ENCODE data around the gene THRB. TPM values are rescaled to one million over a fixed set of nuclear protein-coding genes. Genes with fewer than 3 reads are reported as not detected.

THRB gene
- total RNA-seq, 1 donor, result 0.94 TPM

DNA sequence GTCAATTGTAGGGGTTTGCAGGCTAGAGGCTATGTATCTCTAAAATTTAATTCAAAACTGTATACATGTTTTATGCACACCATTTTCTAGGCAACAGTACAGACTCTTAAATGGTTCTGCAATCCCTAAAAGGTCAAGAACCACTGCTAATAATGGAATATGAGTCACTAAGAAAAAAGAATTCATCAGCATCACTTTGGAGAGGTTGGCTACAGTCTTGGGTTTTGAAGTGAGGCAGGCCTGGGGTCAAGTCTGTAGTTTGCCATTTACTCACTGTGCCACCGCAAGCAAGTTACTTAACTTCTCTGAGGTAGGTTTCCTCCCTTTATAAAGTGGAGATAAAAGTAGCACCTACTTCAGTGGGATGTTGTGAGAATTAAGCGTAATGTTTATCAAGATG, 33.7 kb downstream of the THRB start:
- Histone ChIP-seq H3K4me3 (ENCODE audit: low read length) (no peak overlapping the region), H3K27me3 (ENCODE audit: insufficient read depth, low read length) (no peaks in the 10 kb centered on the region), H3K4me1 (ENCODE audit: insufficient read depth, low read length) (no peaks in the 10 kb centered on the region), H3K9me3 (ENCODE audit: low read depth, low read length) (no peaks in the 10 kb centered on the region)

DNA sequence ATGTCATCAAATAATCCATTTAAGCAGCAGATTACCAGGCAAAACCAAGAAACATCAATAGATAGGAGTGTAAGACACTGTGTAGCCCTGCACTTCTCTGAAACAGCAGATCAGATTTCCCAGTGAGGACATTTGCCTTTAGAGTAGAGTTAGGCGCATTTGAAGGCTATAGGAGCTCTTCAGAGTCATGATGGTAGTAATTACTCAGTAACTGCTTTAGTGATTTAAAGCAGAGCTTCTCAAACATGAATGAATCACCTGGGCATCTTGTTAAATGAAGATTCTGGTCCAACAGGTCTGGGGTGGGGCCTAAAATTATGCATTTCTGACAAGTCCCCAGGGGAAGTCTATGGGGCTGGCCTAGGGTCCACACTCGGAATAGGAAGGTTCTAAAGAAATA, 36.9 kb downstream of the THRB start:
- Histone ChIP-seq H3K9me3 (ENCODE audit: low read depth, low read length) (no peaks in the 10 kb centered on the region), H3K27me3 (ENCODE audit: insufficient read depth, low read length) (no peaks in the 10 kb centered on the region), H3K4me1 (ENCODE audit: insufficient read depth, low read length) (no peaks in the 10 kb centered on the region), H3K4me3 (ENCODE audit: low read length) (no peak overlapping the region)

DNA sequence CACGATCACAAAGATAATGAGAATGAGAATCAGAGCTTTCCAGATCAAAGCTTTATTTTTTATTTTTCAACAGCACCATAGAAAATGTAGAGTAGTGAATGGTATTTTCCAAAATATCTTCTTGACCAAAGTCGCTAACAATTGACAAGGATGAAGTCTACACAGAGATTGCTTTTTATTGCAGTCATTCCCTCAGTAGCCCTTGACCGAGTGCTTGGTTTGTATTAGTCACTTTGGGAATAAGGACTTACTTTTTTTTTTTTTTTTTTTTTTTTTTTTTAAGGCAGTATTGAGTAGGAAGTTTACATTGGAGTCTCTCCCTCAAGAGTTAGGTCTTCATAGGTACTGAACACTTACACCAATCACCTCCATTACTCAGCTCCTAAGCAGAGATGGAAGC, 39.8 kb downstream of the THRB start:
- H3K4me1 ChIP-seq (ENCODE audit: insufficient read depth, low read length), result no peaks in the 10 kb centered on the region

DNA sequence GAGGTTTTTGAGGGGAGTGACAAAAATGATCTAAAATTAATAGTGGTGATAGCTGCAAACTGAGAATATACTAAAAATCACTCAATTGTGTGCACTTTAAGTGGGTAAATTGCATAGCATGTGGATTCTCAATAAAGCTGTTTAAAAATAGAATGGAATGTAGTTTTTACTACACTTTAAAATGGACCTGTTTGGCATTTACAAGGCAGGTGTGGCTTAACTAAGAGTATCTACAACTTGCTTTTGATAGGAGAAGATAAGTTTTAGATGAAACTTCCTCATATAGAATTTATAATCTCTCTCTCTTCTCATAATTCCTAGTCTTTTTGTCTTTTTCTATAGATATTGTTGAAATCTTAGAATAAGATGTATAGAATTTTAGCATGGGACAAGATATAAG, 40.3 kb downstream of the THRB start:
- Histone ChIP-seq H3K4me3 (ENCODE audit: low read length) (no peak overlapping the region), H3K9me3 (ENCODE audit: low read depth, low read length) (no peaks in the 10 kb centered on the region), H3K27me3 (ENCODE audit: insufficient read depth, low read length) (no peaks in the 10 kb centered on the region), H3K4me1 (ENCODE audit: insufficient read depth, low read length) (no peaks in the 10 kb centered on the region)

More for the DNA sequence above, 39.8 kb downstream of the THRB start:
- Histone ChIP-seq H3K27me3 (ENCODE audit: insufficient read depth, low read length) (no peaks in the 10 kb centered on the region), H3K4me3 (ENCODE audit: low read length) (no peak overlapping the region), H3K9me3 (ENCODE audit: low read depth, low read length) (no peaks in the 10 kb centered on the region)

DNA sequence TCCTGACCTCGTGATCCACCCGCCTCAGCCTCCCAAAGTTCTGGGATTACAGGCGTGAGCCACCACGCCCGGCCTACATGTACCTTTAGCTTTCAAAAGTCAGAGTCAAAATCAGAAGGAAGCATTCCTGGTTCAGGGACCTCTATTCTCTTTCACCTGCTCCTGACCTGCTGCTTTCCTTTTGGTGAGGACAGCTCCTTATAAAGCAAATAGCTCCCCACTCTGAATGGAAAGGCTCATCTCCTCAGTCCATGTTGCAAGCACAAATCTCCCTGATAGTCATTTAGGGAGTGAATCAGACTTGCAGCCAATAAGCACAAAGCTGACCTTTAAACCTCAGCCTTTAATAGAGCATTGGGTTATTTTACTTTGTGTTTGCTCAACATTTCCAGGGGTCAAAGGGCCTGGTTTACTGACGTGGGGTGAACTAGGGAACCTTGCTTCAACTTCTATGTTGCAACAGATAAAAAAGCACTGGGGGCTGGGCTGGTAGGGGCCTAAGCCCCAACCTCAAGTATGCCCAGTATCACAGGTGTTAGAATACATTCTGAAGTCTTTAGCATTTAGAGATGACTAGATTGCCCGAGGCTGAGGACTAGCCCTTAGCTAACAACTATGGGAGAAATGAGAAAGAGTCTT, 43.1 kb downstream of the THRB start:
- Histone ChIP-seq H3K9me3 (ENCODE audit: low read depth, low read length) (no peaks in the 10 kb centered on the region), H3K27me3 (ENCODE audit: insufficient read depth, low read length) (no peaks in the 10 kb centered on the region), H3K4me3 (ENCODE audit: low read length) (no peak overlapping the region), H3K4me1 (ENCODE audit: insufficient read depth, low read length) (no peaks in the 10 kb centered on the region)

DNA sequence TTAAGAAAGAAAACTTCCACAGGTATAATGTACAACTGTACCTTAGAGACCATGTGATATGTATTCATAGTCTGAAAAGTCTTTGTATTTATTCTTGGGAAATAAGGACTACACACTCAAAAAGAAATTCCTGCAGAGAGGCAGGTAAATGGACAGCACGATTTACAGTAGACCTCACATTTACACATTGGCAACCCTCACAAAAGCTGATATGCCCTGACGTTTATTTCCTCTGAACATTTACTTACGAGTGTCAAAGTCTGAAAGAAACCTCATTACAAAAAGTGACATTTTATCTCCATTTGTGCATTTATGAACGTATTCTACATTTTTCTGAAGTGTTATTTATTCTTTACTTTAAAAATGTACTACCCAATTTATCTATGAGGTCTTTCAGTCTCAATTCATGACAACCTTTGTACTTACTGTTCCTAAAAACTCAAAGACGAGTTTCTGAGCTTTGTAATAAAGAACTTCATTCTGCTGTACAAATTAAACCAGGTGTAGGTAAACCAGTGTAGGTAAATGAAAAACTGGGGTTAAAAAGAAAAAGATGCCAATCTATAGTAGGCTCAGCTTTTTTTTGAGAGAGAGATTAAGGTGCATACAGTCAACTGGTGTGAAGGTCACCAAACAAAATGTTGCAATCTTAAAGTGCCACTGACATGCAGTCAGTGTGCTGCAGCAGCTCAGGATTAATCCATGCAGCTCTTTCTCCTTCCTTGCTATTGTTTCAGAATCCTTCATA, 44.3 kb downstream of the THRB start:
- Histone ChIP-seq H3K4me3 (ENCODE audit: low read length) (no peak overlapping the region), H3K9me3 (ENCODE audit: low read depth, low read length) (no peaks in the 10 kb centered on the region), H3K4me1 (ENCODE audit: insufficient read depth, low read length) (no peaks in the 10 kb centered on the region)

DNA sequence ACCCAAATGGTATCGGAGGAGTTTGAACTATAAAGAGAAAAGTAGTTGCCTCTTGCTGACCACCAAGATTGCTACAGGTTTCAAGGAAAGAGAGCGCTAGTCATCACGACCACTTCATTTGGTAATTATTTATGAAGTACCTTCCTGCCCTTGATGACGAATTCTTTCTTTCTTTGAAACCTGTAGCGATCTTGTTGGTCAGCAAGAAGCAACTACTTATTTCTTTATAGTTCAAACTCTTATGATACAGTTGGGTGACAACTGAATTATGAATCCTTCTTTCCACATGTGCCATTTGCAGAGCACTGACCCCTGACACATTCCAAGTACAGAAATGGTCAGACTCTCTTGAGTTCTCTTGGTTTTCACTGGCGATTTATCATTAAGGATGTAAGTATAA, 46.8 kb downstream of the THRB start:
- H3K4me3 ChIP-seq (ENCODE audit: low read length), result no peak overlapping the region
- H3K9me3 ChIP-seq (ENCODE audit: low read depth, low read length), result no peaks in the 10 kb centered on the region
- no peaks in the 10 kb centered on the region for H3K27me3 ChIP-seq (ENCODE audit: insufficient read depth, low read length)

More for the DNA sequence above, 44.3 kb downstream of the THRB start:
- no peaks in the 10 kb centered on the region for H3K27me3 ChIP-seq (ENCODE audit: insufficient read depth, low read length)

DNA sequence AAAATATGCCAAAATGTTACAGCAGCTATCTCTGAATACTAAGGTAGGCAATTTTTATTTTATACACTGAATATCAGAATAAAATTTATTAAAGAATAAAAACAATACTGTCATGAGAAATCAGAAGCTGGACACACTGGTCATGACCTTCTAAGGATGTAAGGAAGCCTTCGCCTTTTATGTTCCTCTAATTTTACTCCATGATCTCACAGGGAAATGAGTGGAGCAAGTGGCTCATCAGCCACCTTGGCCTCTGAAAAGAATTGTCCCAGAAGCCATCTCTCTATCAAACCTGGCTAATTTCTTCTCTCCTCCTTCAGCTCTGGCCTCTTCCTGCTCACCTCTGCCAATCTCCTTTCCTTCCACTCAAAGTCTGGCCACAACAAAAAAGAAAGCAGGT, 48.6 kb downstream of the THRB start:
- no peaks in the 10 kb centered on the region for H3K4me1 ChIP-seq (ENCODE audit: insufficient read depth, low read length)
- no peaks in the 10 kb centered on the region for H3K9me3 ChIP-seq (ENCODE audit: low read depth, low read length)
- no peaks in the 10 kb centered on the region for H3K27me3 ChIP-seq (ENCODE audit: insufficient read depth, low read length)
- no peak overlapping the region for H3K4me3 ChIP-seq (ENCODE audit: low read length)

More for the DNA sequence above, 46.8 kb downstream of the THRB start:
- H3K4me1 ChIP-seq (ENCODE audit: insufficient read depth, low read length), result no peaks in the 10 kb centered on the region

DNA sequence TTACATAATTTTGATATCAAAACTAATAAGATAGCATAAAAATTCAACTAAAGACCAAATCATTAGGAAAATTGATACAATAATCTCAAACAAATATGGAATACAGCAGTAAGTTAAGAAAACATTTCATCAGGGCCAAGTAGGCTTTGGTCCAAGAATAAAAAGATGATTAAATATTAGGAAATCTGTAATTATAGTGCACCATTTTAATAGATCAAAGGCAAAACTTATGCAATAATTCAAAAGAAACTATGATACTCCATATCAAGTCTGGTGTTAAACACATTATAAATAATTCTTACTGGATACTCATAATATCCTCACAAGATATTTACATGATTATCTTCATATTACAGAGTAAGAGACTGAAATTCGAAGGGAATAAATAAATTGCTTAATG, 51.2 kb downstream of the THRB start:
- Histone ChIP-seq H3K27me3 (ENCODE audit: insufficient read depth, low read length) (no peaks in the 10 kb centered on the region), H3K4me1 (ENCODE audit: insufficient read depth, low read length) (no peaks in the 10 kb centered on the region), H3K9me3 (ENCODE audit: low read depth, low read length) (no peaks in the 10 kb centered on the region), H3K4me3 (ENCODE audit: low read length) (no peak overlapping the region)

DNA sequence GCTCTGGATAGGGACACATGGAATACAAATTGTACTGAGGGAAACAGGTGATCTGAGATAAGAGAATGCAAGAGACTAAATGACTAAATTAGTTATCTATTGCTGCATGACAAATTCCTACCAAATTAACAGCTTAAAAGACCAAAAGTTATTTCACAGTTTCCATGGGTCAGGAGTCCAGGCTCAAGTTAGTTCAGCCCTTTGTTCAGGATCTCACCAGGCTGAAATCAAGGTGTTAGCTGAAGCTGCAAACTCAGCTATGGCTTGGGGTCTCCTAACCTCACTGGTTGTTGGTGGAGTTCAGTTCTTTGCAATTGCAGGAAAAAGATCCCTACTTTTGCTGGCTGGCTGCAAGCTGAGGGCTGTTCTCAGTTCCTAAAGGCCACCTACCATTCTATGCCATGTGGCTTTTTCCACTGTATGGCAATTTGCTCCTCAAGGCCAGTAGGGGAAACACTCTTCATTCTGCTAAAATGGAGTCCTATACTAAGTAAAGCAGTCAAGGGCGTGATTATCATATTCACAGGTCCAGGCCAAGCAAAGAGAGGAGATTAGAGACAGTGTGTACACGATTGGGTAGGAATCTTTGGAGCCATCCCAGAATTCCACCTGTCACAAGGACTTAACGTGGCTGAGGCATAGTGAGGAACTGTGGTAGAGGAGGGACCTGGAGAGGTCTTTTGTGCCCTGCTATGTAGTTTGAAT, 53.7 kb downstream of the THRB start:
- Histone ChIP-seq H3K9me3 (ENCODE audit: low read depth, low read length) (no peaks in the 10 kb centered on the region), H3K27me3 (ENCODE audit: insufficient read depth, low read length) (no peaks in the 10 kb centered on the region), H3K4me3 (ENCODE audit: low read length) (no peak overlapping the region), H3K4me1 (ENCODE audit: insufficient read depth, low read length) (no peaks in the 10 kb centered on the region)

DNA sequence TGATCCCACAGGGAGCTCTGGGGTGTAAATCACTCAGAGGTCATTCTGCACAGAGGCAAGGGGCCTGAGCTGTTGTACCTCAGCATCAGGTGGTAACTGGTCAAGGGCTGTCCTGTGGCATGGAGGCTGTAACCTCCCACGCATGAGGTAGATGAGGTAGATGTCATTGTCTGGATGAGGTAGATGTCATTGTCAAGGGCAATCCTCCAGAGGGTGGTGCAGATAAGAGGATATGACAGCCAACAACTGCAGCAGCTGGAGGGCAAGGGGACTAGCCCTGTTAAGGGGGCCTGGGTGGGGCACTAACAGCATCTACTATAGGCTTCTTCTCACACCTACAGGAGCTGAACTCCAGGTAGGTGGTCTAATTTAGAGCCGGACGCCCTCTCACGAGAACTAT, 55.6 kb downstream of the THRB start:
- no peak overlapping the region for H3K4me3 ChIP-seq (ENCODE audit: low read length)
- no peaks in the 10 kb centered on the region for H3K9me3 ChIP-seq (ENCODE audit: low read depth, low read length)
- H3K27me3 ChIP-seq (ENCODE audit: insufficient read depth, low read length), result no peaks in the 10 kb centered on the region
- H3K4me1 ChIP-seq (ENCODE audit: insufficient read depth, low read length), result no peaks in the 10 kb centered on the region

DNA sequence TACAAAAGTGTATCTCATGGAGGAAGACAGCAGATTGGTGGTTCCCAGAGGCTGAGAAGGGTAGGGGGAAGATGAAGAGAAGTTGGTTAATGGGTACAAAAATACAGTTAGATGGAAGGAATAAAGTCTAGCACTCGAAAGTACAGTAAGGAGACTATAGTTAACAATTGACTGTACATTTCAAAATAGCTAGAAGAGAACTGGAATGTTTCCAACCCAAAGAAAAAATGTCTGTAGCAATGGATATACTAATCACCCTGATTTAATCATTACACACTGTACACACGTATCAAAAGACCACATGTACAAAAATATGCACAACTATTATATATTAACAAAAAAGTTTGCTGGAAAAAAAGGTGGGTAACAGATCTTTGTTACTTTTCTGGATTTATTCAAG, 57.3 kb downstream of the THRB start:
- Histone ChIP-seq H3K4me3 (ENCODE audit: low read length) (no peak overlapping the region), H3K27me3 (ENCODE audit: insufficient read depth, low read length) (no peaks in the 10 kb centered on the region), H3K4me1 (ENCODE audit: insufficient read depth, low read length) (no peaks in the 10 kb centered on the region), H3K9me3 (ENCODE audit: low read depth, low read length) (no peaks in the 10 kb centered on the region)

DNA sequence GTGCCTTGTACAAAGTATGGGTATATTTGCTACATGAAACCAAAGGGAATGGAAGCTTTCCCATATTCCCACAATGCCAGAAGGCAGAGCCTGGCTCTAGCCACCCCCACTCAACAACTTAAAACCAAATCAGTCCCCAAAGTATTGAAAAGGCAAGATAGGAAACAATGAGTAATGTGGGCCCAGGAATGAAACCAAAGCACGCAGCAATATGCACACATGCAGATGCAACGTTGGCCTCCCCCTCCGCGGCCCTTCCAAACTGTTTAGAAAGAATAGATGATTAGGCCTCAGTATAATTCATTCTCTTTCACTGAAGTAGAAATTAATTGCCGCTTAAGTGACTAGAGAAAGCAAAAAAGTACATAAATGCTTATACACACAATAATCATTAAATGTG, 59.1 kb downstream of the THRB start:
- H3K4me1 ChIP-seq (ENCODE audit: insufficient read depth, low read length), result no peaks in the 10 kb centered on the region

DNA sequence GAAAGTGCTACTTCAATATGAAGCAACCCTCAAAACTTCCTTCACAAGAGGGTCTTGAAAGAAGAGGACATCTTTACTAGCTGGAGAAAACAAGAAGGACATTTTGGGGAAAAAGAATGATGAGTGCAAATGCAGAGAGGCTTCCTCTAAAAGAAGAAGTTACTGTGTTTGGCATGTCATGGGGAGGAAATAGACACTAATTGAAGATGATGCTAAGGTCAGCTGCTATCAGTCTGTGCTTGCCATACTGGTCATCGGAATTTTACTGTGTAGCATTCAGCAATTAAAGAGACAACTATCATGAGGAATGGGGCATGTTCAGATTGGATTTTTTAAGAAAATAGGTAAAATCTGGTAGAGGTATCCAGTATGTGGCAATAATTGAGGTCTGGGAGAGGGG, 60.0 kb downstream of the THRB start:
- Histone ChIP-seq H3K4me1 (ENCODE audit: insufficient read depth, low read length) (no peaks in the 10 kb centered on the region), H3K27me3 (ENCODE audit: insufficient read depth, low read length) (no peaks in the 10 kb centered on the region), H3K9me3 (ENCODE audit: low read depth, low read length) (no peaks in the 10 kb centered on the region), H3K4me3 (ENCODE audit: low read length) (no peak overlapping the region)

More for the DNA sequence above, 59.1 kb downstream of the THRB start:
- Histone ChIP-seq H3K4me3 (ENCODE audit: low read length) (no peak overlapping the region), H3K9me3 (ENCODE audit: low read depth, low read length) (no peaks in the 10 kb centered on the region), H3K27me3 (ENCODE audit: insufficient read depth, low read length) (no peaks in the 10 kb centered on the region)

DNA sequence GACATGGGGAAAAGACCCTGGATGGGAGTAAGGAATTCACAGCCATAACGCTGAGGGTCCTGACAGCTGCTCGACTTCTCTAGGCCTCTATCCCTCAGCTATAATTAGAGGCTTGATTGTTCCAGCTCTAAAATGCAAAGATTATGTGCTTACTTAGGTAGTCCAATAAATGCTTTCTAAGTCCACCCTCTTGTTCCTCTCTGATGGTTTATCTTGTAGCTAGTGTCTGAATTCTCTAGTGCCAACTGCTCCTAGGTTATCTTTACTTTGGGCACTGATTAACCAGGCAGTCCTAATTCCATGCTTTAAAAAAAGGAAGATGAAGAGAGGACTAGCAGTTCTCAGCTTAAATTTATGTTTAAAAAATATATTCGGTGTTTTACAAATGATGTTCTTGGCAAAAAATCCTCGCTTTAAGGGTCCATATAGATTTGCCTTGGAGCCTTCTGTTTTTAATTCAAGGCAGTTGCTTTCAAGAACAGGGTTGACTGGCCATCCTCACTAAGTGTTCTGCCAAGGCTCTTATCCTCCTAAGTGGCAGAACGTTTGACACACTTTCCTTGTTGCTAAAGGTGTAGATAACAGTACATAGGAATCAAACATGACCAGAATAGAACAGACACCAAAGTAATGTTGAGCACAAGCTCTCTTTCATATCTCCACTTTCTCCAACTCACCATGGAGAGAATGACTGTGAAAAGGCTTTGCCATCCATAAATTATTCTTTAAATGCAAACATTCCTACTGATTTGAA, 60.6 kb downstream of the THRB start:
- Histone ChIP-seq H3K27me3 (ENCODE audit: insufficient read depth, low read length) (no peaks in the 10 kb centered on the region), H3K4me3 (ENCODE audit: low read length) (no peak overlapping the region)

More for the DNA sequence above, 60.6 kb downstream of the THRB start:
- Histone ChIP-seq H3K4me1 (ENCODE audit: insufficient read depth, low read length) (no peaks in the 10 kb centered on the region), H3K9me3 (ENCODE audit: low read depth, low read length) (no peaks in the 10 kb centered on the region)
